Prostate gland (tissue), 2 donors: ENCODE results near the gene TNS1.

Source experiments
- POLR2A ChIP-seq: fragments of 450-650 bp; IDR thresholded peaks from one replicate; pipeline ENCODE4 v1.6.1; 2016; ENCODE audit warnings: antibody characterized with exemption, mild to moderate bottlenecking
- POLR2AphosphoS5 ChIP-seq: sonication (generic); formaldehyde crosslinking; IDR thresholded peaks from one replicate; pipeline ENCODE4 v1.6.1; 2017; ENCODE audit warnings: antibody characterized with exemption
- TF ChIP-seq, protein P1 (sequence below), 4 experiments: fragments of 200-600 bp in 2 of 4; fragments of 450-650 bp in 2 of 4; sonication (generic) in 2 of 4; IDR thresholded peaks; 1 replicate in 3 of 4; 2 replicates in 1 of 4; pipeline ENCODE4 v1.5.1; 2016 to 2019; ENCODE audit warnings: antibody characterized with exemption in 4 of 4, mild to moderate bottlenecking in 2 of 4, moderate library complexity in 2 of 4

DNA sequence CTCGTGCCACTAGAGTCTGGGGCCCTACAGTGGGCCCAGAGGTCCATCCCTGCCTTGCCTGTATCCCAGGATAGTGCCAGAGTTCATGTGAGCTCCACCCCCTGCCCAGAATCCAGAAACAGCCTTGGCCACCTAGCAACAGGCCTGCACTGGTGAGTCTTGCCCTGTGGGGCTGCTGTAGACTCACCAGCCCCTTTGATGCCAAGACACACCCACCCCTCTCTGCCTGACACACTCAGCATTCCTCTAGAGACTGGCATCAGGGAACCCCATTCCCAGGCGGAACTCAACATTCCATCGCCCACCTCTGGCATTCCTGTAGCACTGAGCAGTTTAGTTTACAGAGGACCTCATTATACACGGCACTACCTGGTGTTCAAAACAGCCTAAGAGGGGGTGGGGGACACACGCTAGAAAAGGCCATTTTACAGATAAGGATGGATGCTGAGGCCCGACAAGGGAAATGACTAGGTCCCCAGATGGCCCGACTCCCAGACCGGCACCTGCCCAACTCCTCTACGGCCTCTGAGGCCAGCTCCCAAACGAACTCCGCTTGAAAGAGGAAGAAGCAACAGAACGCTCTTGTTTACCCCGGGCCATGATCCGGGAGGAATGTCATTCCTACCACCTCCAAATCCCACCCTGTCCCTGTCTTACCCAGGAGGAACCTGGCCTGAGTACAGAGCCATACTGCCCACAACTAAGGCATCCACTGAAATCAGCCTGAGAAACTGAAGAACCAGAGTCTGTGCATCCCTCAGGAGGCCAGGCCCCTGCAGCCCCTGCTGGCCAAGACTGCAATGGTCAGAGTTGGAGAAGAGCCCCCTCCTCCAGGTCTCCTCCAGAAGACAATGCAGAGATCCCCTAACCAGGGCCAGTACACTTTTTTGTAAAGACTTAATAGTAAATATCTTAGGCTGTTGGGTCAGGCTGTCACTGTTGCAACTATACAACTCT, 180.2 kb downstream of the TNS1 start:
- TF ChIP-seq POLR2AphosphoS5 (no peak), POLR2A (no peak)
- TF ChIP-seq, protein P1, sequence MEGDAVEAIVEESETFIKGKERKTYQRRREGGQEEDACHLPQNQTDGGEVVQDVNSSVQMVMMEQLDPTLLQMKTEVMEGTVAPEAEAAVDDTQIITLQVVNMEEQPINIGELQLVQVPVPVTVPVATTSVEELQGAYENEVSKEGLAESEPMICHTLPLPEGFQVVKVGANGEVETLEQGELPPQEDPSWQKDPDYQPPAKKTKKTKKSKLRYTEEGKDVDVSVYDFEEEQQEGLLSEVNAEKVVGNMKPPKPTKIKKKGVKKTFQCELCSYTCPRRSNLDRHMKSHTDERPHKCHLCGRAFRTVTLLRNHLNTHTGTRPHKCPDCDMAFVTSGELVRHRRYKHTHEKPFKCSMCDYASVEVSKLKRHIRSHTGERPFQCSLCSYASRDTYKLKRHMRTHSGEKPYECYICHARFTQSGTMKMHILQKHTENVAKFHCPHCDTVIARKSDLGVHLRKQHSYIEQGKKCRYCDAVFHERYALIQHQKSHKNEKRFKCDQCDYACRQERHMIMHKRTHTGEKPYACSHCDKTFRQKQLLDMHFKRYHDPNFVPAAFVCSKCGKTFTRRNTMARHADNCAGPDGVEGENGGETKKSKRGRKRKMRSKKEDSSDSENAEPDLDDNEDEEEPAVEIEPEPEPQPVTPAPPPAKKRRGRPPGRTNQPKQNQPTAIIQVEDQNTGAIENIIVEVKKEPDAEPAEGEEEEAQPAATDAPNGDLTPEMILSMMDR (IDR thresholded peaks at IDR 0.05), result no peak
